LNCaP clone FGC (cell line): ENCODE data around the gene HOTAIR.

Experiments used
- DNase-seq: peaks from one replicate; pipeline ENCODE4 v3.0.0-alpha.2; 2011; ENCODE audit warnings: low read depth
- H3K4me3 ChIP-seq: 2 replicates; pipeline ENCODE4 v1.5.1; 2011; ENCODE audit warnings: mild to moderate bottlenecking, low read depth, low read length, control low read depth
- CTCF ChIP-seq: IDR thresholded peaks from 2 replicates; pipeline ENCODE4 v1.5.1; 2012; ENCODE audit warnings: mild to moderate bottlenecking; ENCODE audit not compliant: control insufficient read depth, insufficient read depth; ENCODE audit errors: extremely low read depth

Gene HOTAIR

GRCh38 chr12:53987787-53988230 is 13.1 kb upstream of the HOTAIR start:
- H3K4me3 ChIP-seq, result no peak overlapping the region
- no peak for DNase-seq
- no peak for TF ChIP-seq CTCF

GRCh38 chr12:53986686-53987483 is 12.1 kb upstream of the HOTAIR start:
- TF ChIP-seq CTCF, result no peak
- DNase-seq, result no peak
- no peak overlapping the region for H3K4me3 ChIP-seq

- no peak for DNase-seq
- TF ChIP-seq CTCF, result no peak
- H3K4me3 ChIP-seq, result no peak overlapping the region
Measured at GRCh38 chr12:53985994-53986685, 11.4 kb upstream of the HOTAIR start.

- no peak for DNase-seq
- H3K4me3 ChIP-seq, result no peak overlapping the region
- no peak for TF ChIP-seq CTCF
Measured at GRCh38 chr12:53985692-53985993, 10.9 kb upstream of the HOTAIR start.

GRCh38 chr12:53984901-53985691 is 10.3 kb upstream of the HOTAIR start, which contains the start of gene HOXC10:
TSS of gene HOXC10 (plus strand) at chr12:53985146. CDS start at chr12:53985260, 114 bp downstream.
- peak within 1 kb of the TSS; percentile 24; the same call in 1 of the 2 replicates for H3K4me3 ChIP-seq
- TF ChIP-seq CTCF, result peak; percentile 64
- no peak for DNase-seq

- H3K4me3 ChIP-seq, result no peak overlapping the region
- no peak for DNase-seq
Measured at GRCh38 chr12:53983950-53984572, 9.3 kb upstream of the HOTAIR start.

More at GRCh38 chr12:53983950-53984572, 9.3 kb upstream of the HOTAIR start:
- TF ChIP-seq CTCF, result no peak
